K562 (cell line): ENCODE measurements around the gene HLA-DPA1. TPM values are rescaled to one million over a fixed set of nuclear protein-coding genes. Genes with fewer than 3 reads are reported as not detected.
A peak's percentile ranks its signal among the peaks of the same experiment; 100 is the strongest.

Experiments
- ATAC-seq: fragments of 200-7000 bp; cut with Tn5 transposase; 3 replicates; pipeline ENCODE4 v1.9.1; 2020; ENCODE audit warnings: moderate library complexity
- BruUV-seq: library from RNA; stranded (reverse); fragments of 400-500 nt; replicated peaks from 2 replicates; lab custom pipeline; 2021; lab: Mats Ljungman, UMichigan
- CTCF ChIA-PET: fragments of 300-600 bp; formaldehyde crosslinking; extraction: SDS; loops from one replicate; lab custom pipeline; 2021; ENCODE audit warnings: low intra/inter-chr PET ratio; lab: Yijun Ruan, JAX
- POLR2A ChIA-PET: fragments of 300-600, 350-650 bp; sonication (Branson Sonifier 250); formaldehyde crosslinking; extraction: SDS; loops from one replicate; lab custom pipeline; 2021; ENCODE audit warnings: antibody characterized with exemption, inconsistent platforms; lab: Yijun Ruan, JAX
- DNase-seq, 4 experiments: peaks; one replicate each; pipeline versions ENCODE4 v3.0.0 to v3.0.0-alpha.2; 2011 to 2018; ENCODE audit warnings: low spot score in 3 of 4, mixed read lengths in 3 of 4; ENCODE audit errors: extremely low read depth in 1 of 4
- FAIRE-seq: peaks from 2 replicates; lab custom pipeline; 2011; peaks lifted over from hg19 to GRCh38; lab: Jason Lieb, UNC
- H2AFZ ChIP-seq: 2 replicates; pipeline ENCODE4 v1.6.0; 2011; ENCODE audit warnings: low read depth, low read length, control low read depth, inconsistent platforms
- H3K27ac ChIP-seq: fragments of 200-600 bp; 3 replicates; pipeline ENCODE4 v1.8.0; 2011; ENCODE audit warnings: low read depth, mild to moderate bottlenecking, control low read depth, inconsistent platforms, low read length, moderate library complexity, mixed read lengths; ENCODE audit errors: extremely low read depth
- H3K27me3 ChIP-seq, 2 experiments: fragments of 300-600 bp in 1 of 2; 2 replicates in 1 of 2; 3 replicates in 1 of 2; pipeline versions ENCODE4 v1.6.0 to v1.8.0; 2011; ENCODE audit warnings: inconsistent platforms in 2 of 2, low read length in 2 of 2, mild to moderate bottlenecking in 1 of 2, mixed read lengths in 1 of 2, moderate library complexity in 1 of 2; ENCODE audit not compliant: control insufficient read depth in 2 of 2, insufficient read depth in 2 of 2
- H3K36me3 ChIP-seq: fragments of 300-600 bp; 3 replicates; pipeline ENCODE4 v1.8.0; 2011; ENCODE audit warnings: mild to moderate bottlenecking, low read length, inconsistent platforms; ENCODE audit not compliant: control insufficient read depth, insufficient read depth
- H3K4me1 ChIP-seq, 2 experiments: fragments of 200-600 bp in 1 of 2; replicated peaks in 1 of 2; 2 replicates in 1 of 2; 3 replicates in 1 of 2; pipeline versions ENCODE4 v1.5.1 to v1.8.0; 2011; ENCODE audit warnings: inconsistent platforms in 2 of 2, low read length in 2 of 2, mild to moderate bottlenecking in 1 of 2, mixed read lengths in 1 of 2, moderate library complexity in 1 of 2; ENCODE audit not compliant: control insufficient read depth in 2 of 2, insufficient read depth in 2 of 2
- H3K4me2 ChIP-seq: 2 replicates; pipeline ENCODE4 v1.6.1; 2011; ENCODE audit warnings: low read length, control low read depth, inconsistent platforms, mixed read lengths; ENCODE audit not compliant: insufficient read depth
- H3K4me3 ChIP-seq: fragments of 200-600 bp; sonication (generic), shearing (Covaris generic); 2 replicates; pipeline ENCODE4 v1.5.1; 2016; ENCODE audit warnings: control low read depth, inconsistent platforms
- H3K79me2 ChIP-seq: fragments of 200-600 bp; 3 replicates; pipeline ENCODE4 v1.8.0; 2011; ENCODE audit warnings: low read length, inconsistent platforms; ENCODE audit not compliant: control insufficient read depth, insufficient read depth
- H3K9ac ChIP-seq, 2 experiments: 2 replicates each; pipeline versions ENCODE4 v1.6.0 to v1.6.1; 2011; ENCODE audit warnings: low read depth in 2 of 2, low read length in 2 of 2, control low read depth in 1 of 2, inconsistent platforms in 1 of 2, mild to moderate bottlenecking in 1 of 2, mixed read lengths in 1 of 2; ENCODE audit not compliant: insufficient read depth in 1 of 2
- H3K9me1 ChIP-seq: one replicate; pipeline ENCODE4 v1.6.0; 2011; ENCODE audit warnings: inconsistent platforms, mild to moderate bottlenecking, low read length, moderate library complexity; ENCODE audit not compliant: control insufficient read depth, insufficient read depth
- H3K9me3 ChIP-seq: replicated peaks from 2 replicates; pipeline ENCODE4 v1.5.1; 2011; ENCODE audit warnings: low read depth, low read length, inconsistent platforms; ENCODE audit not compliant: control insufficient read depth, insufficient read depth
- H4K20me1 ChIP-seq: replicated peaks from 2 replicates; pipeline ENCODE4 v1.6.1; 2011; ENCODE audit warnings: low read length, inconsistent platforms, mixed read lengths; ENCODE audit not compliant: control insufficient read depth, insufficient read depth
- BRD9 ChIP-seq: fragments of 450-650 bp; IDR thresholded peaks from 2 replicates; pipeline ENCODE4 v1.6.1; 2018; ENCODE audit warnings: low read depth; ENCODE audit not compliant: partially characterized antibody
- CTBP1 ChIP-seq: fragments of 450-650 bp; IDR thresholded peaks from 2 replicates; pipeline ENCODE4 v1.6.1; 2016; ENCODE audit warnings: borderline replicate concordance
- HNRNPK ChIP-seq: fragments of 200-400 bp; formaldehyde crosslinking; IDR thresholded peaks from one replicate; pipeline ENCODE4 v1.6.1; 2018; ENCODE audit warnings: mild to moderate bottlenecking, low read depth, low read length; ENCODE audit not compliant: poor library complexity, severe bottlenecking
- HNRNPUL1 ChIP-seq: fragments of 200-400 bp; formaldehyde crosslinking; IDR thresholded peaks from 2 replicates; pipeline ENCODE4 v1.6.1; 2017; ENCODE audit warnings: low read length
- LCOR ChIP-seq: sonication (generic); formaldehyde crosslinking; IDR thresholded peaks from 2 replicates; pipeline ENCODE4 v1.8.0; 2022; ENCODE audit warnings: mild to moderate bottlenecking, missing genetic modification reagents
- MCM7 ChIP-seq, 2 experiments: fragments of 450-650 bp; IDR thresholded peaks; 2 replicates each; pipeline ENCODE4 v1.6.1; 2016 to 2018
- NFE2L1 ChIP-seq: fragments of 450-650 bp; IDR thresholded peaks from 2 replicates; pipeline ENCODE4 v1.6.1; 2016; ENCODE audit warnings: missing genetic modification characterization, low read depth, mild to moderate bottlenecking, missing compliant biosample characterization, moderate library complexity, borderline replicate concordance
- NR3C1 ChIP-seq: sonication (generic); formaldehyde crosslinking; IDR thresholded peaks from 2 replicates; pipeline ENCODE4 v1.8.1; 2022; ENCODE audit warnings: missing genetic modification reagents
- POLR3A ChIP-seq: IDR thresholded peaks from 2 replicates; pipeline ENCODE4 v1.6.1; 2011; ENCODE audit warnings: borderline replicate concordance, mild to moderate bottlenecking, moderate library complexity; ENCODE audit not compliant: insufficient read length, insufficient read depth; ENCODE audit errors: extremely low read depth
- SOX6 ChIP-seq: fragments of 450-650 bp; IDR thresholded peaks from 2 replicates; pipeline ENCODE4 v1.6.1; 2014; ENCODE audit warnings: mild to moderate bottlenecking
- SRSF9 ChIP-seq: fragments of 200-400 bp; formaldehyde crosslinking; IDR thresholded peaks from 2 replicates; pipeline ENCODE4 v1.6.1; 2017; ENCODE audit warnings: low read depth, low read length, borderline replicate concordance
- STAT5B ChIP-seq: fragments of 250-450 bp; sonication (Bioruptor Pico); IDR thresholded peaks from 2 replicates; pipeline ENCODE4 v1.8.0; 2021; ENCODE audit warnings: mild to moderate bottlenecking, inconsistent platforms
- TFAM ChIP-seq: fragments of 250-450 bp; sonication (Bioruptor Pico); conservative IDR thresholded peaks from 2 replicates; pipeline ENCODE4 v1.5.0; 2021; ENCODE audit warnings: mild to moderate bottlenecking, moderate library complexity
- ZBTB1 ChIP-seq: sonication (generic); formaldehyde crosslinking; IDR thresholded peaks from 2 replicates; pipeline ENCODE4 v1.8.1; 2023; ENCODE audit warnings: missing genetic modification reagents, low read depth, mild to moderate bottlenecking, borderline replicate concordance
- ZC3H8 ChIP-seq: fragments of 450-650 bp; IDR thresholded peaks from 2 replicates; pipeline ENCODE4 v1.6.1; 2017
- ZNF668 ChIP-seq: fragments of 250-450 bp; sonication (Bioruptor Pico); IDR thresholded peaks from 2 replicates; pipeline ENCODE4 v1.8.0; 2022; ENCODE audit warnings: mild to moderate bottlenecking, inconsistent platforms
- WGBS: fragments of 100-300 bp; shearing (Covaris generic); methylation state at CpG from one replicate; pipeline ENCODE4 v1.1.6; 2016; ENCODE audit warnings: low coverage, mixed read lengths; ENCODE audit not compliant: insufficient coverage; ENCODE audit errors: missing lambda C conversion rate; 5-methylcytosine and 5-hydroxymethylcytosine counted together
- in situ Hi-C: fragments of 300-500 bp; cut with MboI; formaldehyde crosslinking; loops from 4 replicates; pipeline ENCODE4 v1.15.0; 2018; ENCODE audit warnings: inconsistent platforms, mixed read lengths
- intact Hi-C: fragments of 100-400 bp; cut with micrococcal nuclease; formaldehyde crosslinking; loops from 2 replicates; pipeline ENCODE4 v1.14.2; 2022
- polyA plus RNA-seq, 8 experiments: library from polyadenylated mRNA; depleted of rRNA in 4 of 8; stranded (reverse) in 5 of 8; unstranded in 3 of 8; fragments of >200 nt; fragmentation: Nextera tagmentation in 2 of 8; fragmentation: Illumina TruSeq in 1 of 8; extraction: Ambion mirVana in 2 of 8; extraction: Trizol in 1 of 8; gene quantifications; 2 replicates each; pipeline versions ENCODE4 v1.2.1 to v1.2.3, GENCODE V29; 2011 to 2014; ENCODE audit warnings: inconsistent platforms in 1 of 8, missing spikeins in 1 of 8
- total RNA-seq, 7 experiments: library from RNA; depleted of rRNA in 6 of 7; stranded (reverse); fragments of >200 nt in 6 of 7; fragmentation: Illumina TruSeq in 2 of 7; extraction: Trizol in 2 of 7; gene quantifications; 2 replicates each; pipeline versions ENCODE4 v1.2.1 to v1.2.3, GENCODE V29; 2011 to 2021; ENCODE audit warnings: low replicate concordance in 1 of 7
- TF ChIP-seq, protein P1 (sequence below): fragments of 250-450 bp; sonication (Bioruptor Pico); IDR thresholded peaks from 2 replicates; pipeline ENCODE4 v1.8.0; 2021; ENCODE audit warnings: moderate library complexity, mild to moderate bottlenecking, inconsistent platforms
- TF ChIP-seq, protein P2 (sequence below): fragments of 450-650 bp; formaldehyde crosslinking; IDR thresholded peaks from 2 replicates; pipeline ENCODE4 v1.4.0; 2022; ENCODE audit warnings: missing genetic modification characterization
- TF ChIP-seq, protein P3 (sequence below): fragments of 450-650 bp; IDR thresholded peaks from 2 replicates; pipeline ENCODE4 v1.6.1; 2018; ENCODE audit warnings: mild to moderate bottlenecking, low read depth; ENCODE audit not compliant: partially characterized antibody

Gene HLA-DPA1
- total and polyA plus RNA-seq, 9 of the 15 experiments (the other 6 are each of a cell fraction or from before 2014, with no cell fraction given): 0.23 to 0.93 (median 0.55) TPM

DNA sequence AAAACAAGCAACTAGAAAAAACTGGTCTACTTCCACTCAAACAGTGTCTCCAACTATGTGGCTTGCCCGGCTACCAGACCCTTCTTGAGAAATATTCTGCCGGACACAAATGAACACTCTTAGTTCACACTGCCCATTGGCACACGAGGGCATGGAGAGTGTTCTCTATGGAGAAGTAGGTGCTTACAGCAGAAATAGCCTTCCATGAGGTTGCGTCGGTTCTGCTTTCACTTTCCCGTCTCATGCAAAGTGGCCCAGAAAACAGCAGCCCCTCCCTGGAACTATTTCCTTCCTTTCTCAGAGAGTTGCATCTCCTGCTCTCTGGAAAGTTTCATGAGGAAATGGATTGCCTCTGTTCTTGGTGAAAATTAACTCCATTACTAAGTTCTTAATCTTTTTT is 54.5 kb downstream of the HLA-DPA1 start:
- Histone ChIP-seq H3K27ac (no peak overlapping the region), H4K20me1 (peaks cover 4% of the 10 kb centered on the region; the same call in 1 of the 2 replicates), H3K9ac (no peak overlapping the region), H3K4me1 (no peaks in the 10 kb centered on the region), H3K27me3 (peaks cover 17 to 43% of the 10 kb centered on the region in 2 experiments), H2AFZ (no peak overlapping the region), H3K4me2 (0 out of 2 replicates have a peak overlapping the region, but pooled peaks have one; percentile 1), H3K9me1 (no peaks in the 10 kb centered on the region), H3K9me3 (no peaks in the 10 kb centered on the region), H3K36me3 (no peaks in the 10 kb centered on the region), H3K79me2 (no peaks in the 10 kb centered on the region), H3K4me3 (no peak overlapping the region)
- 2% methylated on average over 6 of the region's 6 CpGs for whole genome bisulfite sequencing
- in situ Hi-C loops: loop anchor here (5.0 kb wide), 2 partner anchors 68 to 228 kb away; no protein-coding TSS in a partner anchor
- FAIRE-seq (no peak), ATAC-seq (no peak), DNase-seq (peak in 1 of 4 experiments; percentile 2)
- no TSS peak for BruUV-seq
- CTCF ChIA-PET: interaction anchor here (0.5 kb wide), 1 partner anchor 224 kb away, joined by 4 read pairs; no protein-coding TSS in a partner anchor
- POLR2A ChIA-PET: interaction anchor here (0.5 to 1.0 kb wide), 2 partner anchors 11 to 278 kb away, joined by 3 read pairs; no protein-coding TSS in a partner anchor
- intact Hi-C loops: loop anchor here (5.0 kb wide), 1 partner anchor 128 kb away; no protein-coding TSS in a partner anchor
- TF ChIP-seq, protein P1, sequence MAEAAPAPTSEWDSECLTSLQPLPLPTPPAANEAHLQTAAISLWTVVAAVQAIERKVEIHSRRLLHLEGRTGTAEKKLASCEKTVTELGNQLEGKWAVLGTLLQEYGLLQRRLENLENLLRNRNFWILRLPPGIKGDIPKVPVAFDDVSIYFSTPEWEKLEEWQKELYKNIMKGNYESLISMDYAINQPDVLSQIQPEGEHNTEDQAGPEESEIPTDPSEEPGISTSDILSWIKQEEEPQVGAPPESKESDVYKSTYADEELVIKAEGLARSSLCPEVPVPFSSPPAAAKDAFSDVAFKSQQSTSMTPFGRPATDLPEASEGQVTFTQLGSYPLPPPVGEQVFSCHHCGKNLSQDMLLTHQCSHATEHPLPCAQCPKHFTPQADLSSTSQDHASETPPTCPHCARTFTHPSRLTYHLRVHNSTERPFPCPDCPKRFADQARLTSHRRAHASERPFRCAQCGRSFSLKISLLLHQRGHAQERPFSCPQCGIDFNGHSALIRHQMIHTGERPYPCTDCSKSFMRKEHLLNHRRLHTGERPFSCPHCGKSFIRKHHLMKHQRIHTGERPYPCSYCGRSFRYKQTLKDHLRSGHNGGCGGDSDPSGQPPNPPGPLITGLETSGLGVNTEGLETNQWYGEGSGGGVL (CRISPR knock-in tag): no peak
- TF ChIP-seq NFE2L1 (tag) (no peak), SOX6 (no peak), MCM7 (IDR thresholded peaks at IDR 0.05) (no peak), HNRNPK (no peak), NR3C1 (no peak), ZBTB1 (CRISPR knock-in tag) (no peak), ZNF668 (CRISPR knock-in tag) (no peak), HNRNPUL1 (no peak), CTBP1 (no peak), STAT5B (CRISPR knock-in tag) (no peak), TFAM (CRISPR knock-in tag) (no peak), ZC3H8 (no peak), BRD9 (no peak), POLR3A (no peak), SRSF9 (no peak), LCOR (CRISPR knock-in tag) (no peak)
- TF ChIP-seq, protein P2, sequence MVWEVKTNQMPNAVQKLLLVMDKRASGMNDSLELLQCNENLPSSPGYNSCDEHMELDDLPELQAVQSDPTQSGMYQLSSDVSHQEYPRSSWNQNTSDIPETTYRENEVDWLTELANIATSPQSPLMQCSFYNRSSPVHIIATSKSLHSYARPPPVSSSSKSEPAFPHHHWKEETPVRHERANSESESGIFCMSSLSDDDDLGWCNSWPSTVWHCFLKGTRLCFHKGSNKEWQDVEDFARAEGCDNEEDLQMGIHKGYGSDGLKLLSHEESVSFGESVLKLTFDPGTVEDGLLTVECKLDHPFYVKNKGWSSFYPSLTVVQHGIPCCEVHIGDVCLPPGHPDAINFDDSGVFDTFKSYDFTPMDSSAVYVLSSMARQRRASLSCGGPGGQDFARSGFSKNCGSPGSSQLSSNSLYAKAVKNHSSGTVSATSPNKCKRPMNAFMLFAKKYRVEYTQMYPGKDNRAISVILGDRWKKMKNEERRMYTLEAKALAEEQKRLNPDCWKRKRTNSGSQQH: no peak
- TF ChIP-seq, protein P3, sequence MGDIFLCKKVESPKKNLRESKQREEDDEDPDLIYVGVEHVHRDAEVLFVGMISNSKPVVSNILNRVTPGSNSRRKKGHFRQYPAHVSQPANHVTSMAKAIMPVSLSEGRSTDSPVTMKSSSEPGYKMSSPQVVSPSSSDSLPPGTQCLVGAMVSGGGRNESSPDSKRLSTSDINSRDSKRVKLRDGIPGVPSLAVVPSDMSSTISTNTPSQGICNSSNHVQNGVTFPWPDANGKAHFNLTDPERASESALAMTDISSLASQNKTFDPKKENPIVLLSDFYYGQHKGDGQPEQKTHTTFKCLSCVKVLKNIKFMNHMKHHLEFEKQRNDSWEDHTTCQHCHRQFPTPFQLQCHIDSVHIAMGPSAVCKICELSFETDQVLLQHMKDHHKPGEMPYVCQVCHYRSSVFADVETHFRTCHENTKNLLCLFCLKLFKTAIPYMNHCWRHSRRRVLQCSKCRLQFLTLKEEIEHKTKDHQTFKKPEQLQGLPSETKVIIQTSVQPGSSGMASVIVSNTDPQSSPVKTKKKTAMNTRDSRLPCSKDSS: no peak
